K562 (cell line): ENCODE data around the gene PICK1. TPM values are rescaled to one million over a fixed set of nuclear protein-coding genes. Genes with fewer than 3 reads are reported as not detected.

Source experiments
- ATAC-seq: fragments of 200-7000 bp; cut with Tn5 transposase; 3 replicates; pipeline ENCODE4 v1.9.1; 2020; ENCODE audit warnings: moderate library complexity
- BruUV-seq: library from RNA; stranded (reverse); fragments of 400-500 nt; replicated peaks from 2 replicates; lab custom pipeline; 2021; lab: Mats Ljungman, UMichigan
- CTCF ChIA-PET: fragments of 300-600 bp; formaldehyde crosslinking; extraction: SDS; loops from one replicate; lab custom pipeline; 2021; ENCODE audit warnings: low intra/inter-chr PET ratio; lab: Yijun Ruan, JAX
- POLR2A ChIA-PET: fragments of 300-600, 350-650 bp; sonication (Branson Sonifier 250); formaldehyde crosslinking; extraction: SDS; loops from one replicate; lab custom pipeline; 2021; ENCODE audit warnings: antibody characterized with exemption, inconsistent platforms; lab: Yijun Ruan, JAX
- DNase-seq, 4 experiments: peaks; one replicate each; pipeline versions ENCODE4 v3.0.0 to v3.0.0-alpha.2; 2011 to 2018; ENCODE audit warnings: low spot score in 3 of 4, mixed read lengths in 3 of 4; ENCODE audit errors: extremely low read depth in 1 of 4
- FAIRE-seq: peaks from 2 replicates; lab custom pipeline; 2011; peaks lifted over from hg19 to GRCh38; lab: Jason Lieb, UNC
- H2AFZ ChIP-seq: 2 replicates; pipeline ENCODE4 v1.6.0; 2011; ENCODE audit warnings: low read depth, low read length, control low read depth, inconsistent platforms
- H3K27ac ChIP-seq: fragments of 200-600 bp; 3 replicates; pipeline ENCODE4 v1.8.0; 2011; ENCODE audit warnings: low read depth, mild to moderate bottlenecking, control low read depth, inconsistent platforms, low read length, moderate library complexity, mixed read lengths; ENCODE audit errors: extremely low read depth
- H3K27me3 ChIP-seq, 2 experiments: fragments of 300-600 bp in 1 of 2; 2 replicates in 1 of 2; 3 replicates in 1 of 2; pipeline versions ENCODE4 v1.6.0 to v1.8.0; 2011; ENCODE audit warnings: inconsistent platforms in 2 of 2, low read length in 2 of 2, mild to moderate bottlenecking in 1 of 2, mixed read lengths in 1 of 2, moderate library complexity in 1 of 2; ENCODE audit not compliant: control insufficient read depth in 2 of 2, insufficient read depth in 2 of 2
- H3K36me3 ChIP-seq: fragments of 300-600 bp; 3 replicates; pipeline ENCODE4 v1.8.0; 2011; ENCODE audit warnings: mild to moderate bottlenecking, low read length, inconsistent platforms; ENCODE audit not compliant: control insufficient read depth, insufficient read depth
- H3K4me1 ChIP-seq, 2 experiments: fragments of 200-600 bp in 1 of 2; replicated peaks in 1 of 2; 2 replicates in 1 of 2; 3 replicates in 1 of 2; pipeline versions ENCODE4 v1.5.1 to v1.8.0; 2011; ENCODE audit warnings: inconsistent platforms in 2 of 2, low read length in 2 of 2, mild to moderate bottlenecking in 1 of 2, mixed read lengths in 1 of 2, moderate library complexity in 1 of 2; ENCODE audit not compliant: control insufficient read depth in 2 of 2, insufficient read depth in 2 of 2
- H3K4me2 ChIP-seq: 2 replicates; pipeline ENCODE4 v1.6.1; 2011; ENCODE audit warnings: low read length, control low read depth, inconsistent platforms, mixed read lengths; ENCODE audit not compliant: insufficient read depth
- H3K4me3 ChIP-seq: fragments of 200-600 bp; sonication (generic), shearing (Covaris generic); 2 replicates; pipeline ENCODE4 v1.5.1; 2016; ENCODE audit warnings: control low read depth, inconsistent platforms
- H3K79me2 ChIP-seq: fragments of 200-600 bp; 3 replicates; pipeline ENCODE4 v1.8.0; 2011; ENCODE audit warnings: low read length, inconsistent platforms; ENCODE audit not compliant: control insufficient read depth, insufficient read depth
- H3K9ac ChIP-seq, 2 experiments: 2 replicates each; pipeline versions ENCODE4 v1.6.0 to v1.6.1; 2011; ENCODE audit warnings: low read depth in 2 of 2, low read length in 2 of 2, control low read depth in 1 of 2, inconsistent platforms in 1 of 2, mild to moderate bottlenecking in 1 of 2, mixed read lengths in 1 of 2; ENCODE audit not compliant: insufficient read depth in 1 of 2
- H3K9me1 ChIP-seq: one replicate; pipeline ENCODE4 v1.6.0; 2011; ENCODE audit warnings: inconsistent platforms, mild to moderate bottlenecking, low read length, moderate library complexity; ENCODE audit not compliant: control insufficient read depth, insufficient read depth
- H3K9me3 ChIP-seq: replicated peaks from 2 replicates; pipeline ENCODE4 v1.5.1; 2011; ENCODE audit warnings: low read depth, low read length, inconsistent platforms; ENCODE audit not compliant: control insufficient read depth, insufficient read depth
- H4K20me1 ChIP-seq: replicated peaks from 2 replicates; pipeline ENCODE4 v1.6.1; 2011; ENCODE audit warnings: low read length, inconsistent platforms, mixed read lengths; ENCODE audit not compliant: control insufficient read depth, insufficient read depth
- BMI1 ChIP-seq: fragments of 150-350 bp; IDR thresholded peaks from 2 replicates; pipeline ENCODE4 v1.6.1; 2014; ENCODE audit warnings: low read length
- EGR1 ChIP-seq: fragments of 450-650 bp; conservative IDR thresholded peaks from 2 replicates; pipeline ENCODE4 v1.6.1; 2017; ENCODE audit warnings: mild to moderate bottlenecking
- GATAD2B ChIP-seq: fragments of 450-650 bp; IDR thresholded peaks from 2 replicates; pipeline ENCODE4 v1.6.1; 2017; ENCODE audit warnings: mild to moderate bottlenecking, borderline replicate concordance
- ZBTB34 ChIP-seq: fragments of 250-450 bp; sonication (Bioruptor Pico); IDR thresholded peaks from 2 replicates; pipeline ENCODE4 v1.8.0; 2021; ENCODE audit warnings: mild to moderate bottlenecking, moderate library complexity
- WGBS: fragments of 100-300 bp; shearing (Covaris generic); methylation state at CpG from one replicate; pipeline ENCODE4 v1.1.6; 2016; ENCODE audit warnings: low coverage, mixed read lengths; ENCODE audit not compliant: insufficient coverage; ENCODE audit errors: missing lambda C conversion rate; 5-methylcytosine and 5-hydroxymethylcytosine counted together
- in situ Hi-C: fragments of 300-500 bp; cut with MboI; formaldehyde crosslinking; loops from 4 replicates; pipeline ENCODE4 v1.15.0; 2018; ENCODE audit warnings: inconsistent platforms, mixed read lengths
- intact Hi-C: fragments of 100-400 bp; cut with micrococcal nuclease; formaldehyde crosslinking; loops from 2 replicates; pipeline ENCODE4 v1.14.2; 2022
- polyA plus RNA-seq, 8 experiments: library from polyadenylated mRNA; depleted of rRNA in 4 of 8; stranded (reverse) in 5 of 8; unstranded in 3 of 8; fragments of >200 nt; fragmentation: Nextera tagmentation in 2 of 8; fragmentation: Illumina TruSeq in 1 of 8; extraction: Ambion mirVana in 2 of 8; extraction: Trizol in 1 of 8; gene quantifications; 2 replicates each; pipeline versions ENCODE4 v1.2.1 to v1.2.3, GENCODE V29; 2011 to 2014; ENCODE audit warnings: inconsistent platforms in 1 of 8, missing spikeins in 1 of 8
- total RNA-seq, 7 experiments: library from RNA; depleted of rRNA in 6 of 7; stranded (reverse); fragments of >200 nt in 6 of 7; fragmentation: Illumina TruSeq in 2 of 7; extraction: Trizol in 2 of 7; gene quantifications; 2 replicates each; pipeline versions ENCODE4 v1.2.1 to v1.2.3, GENCODE V29; 2011 to 2021; ENCODE audit warnings: low replicate concordance in 1 of 7

The PICK1 gene
- total and polyA plus RNA-seq, 9 of the 15 experiments (the other 6 are each of a cell fraction or from before 2014, with no cell fraction given): 0.06 to 11.0 (median 7.9) TPM; not detected in 1

DNA sequence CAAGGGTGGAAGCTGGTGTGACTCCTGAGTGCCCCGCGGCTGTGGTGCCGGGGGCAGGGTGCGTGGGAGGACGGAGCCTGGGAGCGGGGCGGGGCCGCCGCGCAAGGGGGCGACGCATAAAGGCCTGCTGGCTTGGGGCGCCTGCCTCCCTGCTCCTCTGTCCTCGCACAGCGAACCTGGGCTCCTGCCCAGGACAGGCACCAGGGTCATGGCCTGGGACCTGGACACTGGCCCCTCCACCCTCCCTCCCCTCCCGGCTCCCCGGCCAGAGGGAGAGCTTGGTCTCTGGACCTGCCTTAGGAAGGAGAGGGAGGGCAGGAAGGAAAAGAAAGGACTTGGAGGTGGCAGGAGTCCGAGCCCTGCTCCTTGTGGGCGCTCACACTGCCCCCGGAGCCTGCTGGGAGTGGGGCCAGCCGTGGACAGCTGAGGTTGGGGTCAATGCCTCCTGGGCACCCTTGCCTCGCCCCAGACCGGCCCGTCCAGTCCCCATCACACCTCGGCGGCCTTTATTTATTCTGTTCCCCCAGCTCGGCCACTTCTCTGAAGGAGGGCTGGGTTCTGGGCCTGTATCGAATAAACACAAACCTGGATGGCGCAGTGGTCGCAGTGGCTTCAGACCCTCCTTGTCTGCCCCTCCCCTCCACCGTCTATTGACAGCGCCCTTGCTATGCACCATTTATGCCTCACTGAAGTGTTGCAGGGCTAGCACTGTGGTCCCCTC, 18.1 kb downstream of the PICK1 start:
- in situ Hi-C loops: no loop called here

More for the DNA sequence above, 18.1 kb downstream of the PICK1 start:
- Histone ChIP-seq H4K20me1 (no peaks in the 10 kb centered on the region), H3K27ac (no peak overlapping the region), H3K79me2 (no peaks in the 10 kb centered on the region), H3K4me3 (no peak overlapping the region), H3K4me2 (no peak overlapping the region), H3K4me1 (peaks cover 0 to 24% of the 10 kb centered on the region in 2 experiments; a peak in 2 of 5 replicates), H3K9me1 (no peaks in the 10 kb centered on the region), H3K36me3 (no peaks in the 10 kb centered on the region), H3K27me3 (peaks cover 0 to 5% of the 10 kb centered on the region in 2 experiments; a peak in 1 of 5 replicates), H2AFZ (no peak overlapping the region), H3K9ac (peak overlapping the region in 1 of 2 experiments; percentile 17; a peak in 1 of 4 replicates), H3K9me3 (no peaks in the 10 kb centered on the region)
- FAIRE-seq (no peak), DNase-seq (peak in 2 of 4 experiments; percentile 65 to 67), ATAC-seq (no peak; the same call in 2 of the 3 replicates)
- CTCF ChIA-PET: no interaction called here
- BruUV-seq: no TSS peak
- POLR2A ChIA-PET: interaction anchor here (0.8 kb wide), 1 partner anchor 126 kb away, joined by 3 read pairs; the partner anchor contains the start of gene MAFF
- intact Hi-C loops: no loop called here
- WGBS: 73% methylated on average over 12 of the region's 32 CpGs
- TF ChIP-seq ZBTB34 (CRISPR knock-in tag) (no peak), EGR1 (peak; percentile 53; the same call in 1 of the 2 replicates), BMI1 (no peak), GATAD2B (no peak)
